HCEC 1CT (cell line): ENCODE data around the gene VAT1L.
"Not testable (repeated sequence)": the region's sequence is repeated elsewhere in the genome, so short reads cannot be mapped to it uniquely, and the experiment has no call there.

Experiments used
- DNase-seq: peaks from one replicate; pipeline ENCODE4 v3.0.0-alpha.2; 2017

The VAT1L gene

GRCh38 chr16:77956231-77956630 lies 167.9 kb downstream of the VAT1L start:
- DNase-seq: no peak

- DNase-seq: no peak
Observed at GRCh38 chr16:77960766-77961165, 172.4 kb downstream of the VAT1L start.

GRCh38 chr16:77961814-77962213 lies 173.4 kb downstream of the VAT1L start:
- peak; percentile 14 for DNase-seq

GRCh38 chr16:77962689-77963088 lies 174.3 kb downstream of the VAT1L start:
- no peak for DNase-seq

GRCh38 chr16:77963185-77964044 lies 175.1 kb downstream of the VAT1L start:
- no peak for DNase-seq

GRCh38 chr16:77965346-77965745 lies 177.0 kb downstream of the VAT1L start:
- DNase-seq: no peak

- no peak for DNase-seq
Observed at GRCh38 chr16:77967054-77967904, 178.9 kb downstream of the VAT1L start.

GRCh38 chr16:77969861-77970260 lies 181.5 kb downstream of the VAT1L start:
- no peak for DNase-seq

GRCh38 chr16:77970371-77970770 lies 182.0 kb downstream of the VAT1L start:
- no peak for DNase-seq

- peak; percentile 48 for DNase-seq
Observed at GRCh38 chr16:77971306-77972061, 183.1 kb downstream of the VAT1L start.

GRCh38 chr16:77972062-77972392 lies 183.7 kb downstream of the VAT1L start:
- no peak for DNase-seq

- DNase-seq: no peak
Observed at GRCh38 chr16:77974883-77975282, 186.5 kb downstream of the VAT1L start.

GRCh38 chr16:77975942-77976341 lies 187.6 kb downstream of the VAT1L start:
- DNase-seq: no peak

GRCh38 chr16:77977339-77977738 lies 189.0 kb downstream of the VAT1L start:
- no peak for DNase-seq

- no peak for DNase-seq
Observed at GRCh38 chr16:77985111-77985510, 196.7 kb downstream of the VAT1L start.

GRCh38 chr16:77986011-77986740 lies 197.8 kb downstream of the VAT1L start:
- no peak for DNase-seq

- DNase-seq: no peak
Observed at GRCh38 chr16:77987810-77988209, 199.4 kb downstream of the VAT1L start.

GRCh38 chr16:77989846-77990245 lies 201.5 kb downstream of the VAT1L start:
- DNase-seq: no peak

- DNase-seq: no peak
Observed at GRCh38 chr16:77991701-77992100, 203.3 kb downstream of the VAT1L start.

GRCh38 chr16:77992381-77992780 lies 204.0 kb downstream of the VAT1L start:
- not testable (repeated sequence) for DNase-seq

- no peak for DNase-seq
Observed at GRCh38 chr16:77993111-77993985, 205.0 kb downstream of the VAT1L start.
